Measurements from ENCODE around the gene PSMA6.
"Not testable (repeated sequence)": the region's sequence is repeated elsewhere in the genome, so short reads cannot be mapped to it uniquely, and the experiment has no call there.

Gene PSMA6

GRCh38 chr14:35285168-35286002, 6.8 kb upstream of the PSMA6 start:
- no peak for DNase-seq

GRCh38 chr14:35286003-35286600, 6.1 kb upstream of the PSMA6 start:
- DNase-seq: no peak

GRCh38 chr14:35286707-35287106, 5.5 kb upstream of the PSMA6 start:
- DNase-seq: no peak

- DNase-seq: no peak
Measured at GRCh38 chr14:35287431-35288013, 4.7 kb upstream of the PSMA6 start.

GRCh38 chr14:35289623-35290022, 2.6 kb upstream of the PSMA6 start:
- DNase-seq: no peak

- DNase-seq: no peak
Measured at GRCh38 chr14:35292770-35293561, 784 bp downstream of the PSMA6 start.

GRCh38 chr14:35295845-35296161, 3.6 kb downstream of the PSMA6 start:
- no peak for DNase-seq

GRCh38 chr14:35296545-35296944, 4.4 kb downstream of the PSMA6 start:
- no peak for DNase-seq

- no peak for DNase-seq
Measured at GRCh38 chr14:35297706-35298105, 5.5 kb downstream of the PSMA6 start.

- DNase-seq: no peak
Measured at GRCh38 chr14:35298351-35298750, 6.2 kb downstream of the PSMA6 start.

- no peak for DNase-seq
Measured at GRCh38 chr14:35299708-35300107, 7.5 kb downstream of the PSMA6 start.

GRCh38 chr14:35300228-35300627, 8.0 kb downstream of the PSMA6 start:
- no peak for DNase-seq

GRCh38 chr14:35301334-35301733, 9.2 kb downstream of the PSMA6 start:
- not testable (repeated sequence) for DNase-seq

- no peak for DNase-seq
Measured at GRCh38 chr14:35301735-35302528, 9.8 kb downstream of the PSMA6 start.

- no peak for DNase-seq
Measured at GRCh38 chr14:35303149-35303935, 11.2 kb downstream of the PSMA6 start.

- no peak for DNase-seq
Measured at GRCh38 chr14:35304812-35305462, 12.8 kb downstream of the PSMA6 start.

GRCh38 chr14:35305633-35306032, 13.5 kb downstream of the PSMA6 start:
- DNase-seq: no peak

- DNase-seq: no peak
Measured at GRCh38 chr14:35306114-35306513, 13.9 kb downstream of the PSMA6 start.

- DNase-seq: no peak
Measured at GRCh38 chr14:35317820-35318219, 25.6 kb downstream of the PSMA6 start.

GRCh38 chr14:35319509-35319908, 27.3 kb downstream of the PSMA6 start:
- DNase-seq: no peak

GRCh38 chr14:35320472-35320871, 28.3 kb downstream of the PSMA6 start:
- no peak for DNase-seq
